OCI-LY1 (cell line): ENCODE results near the gene YLPM1.

ENCODE experiments used
- H2AFZ ChIP-seq: fragments of 200-600 bp; sonication (generic), shearing (Covaris generic); 2 replicates; pipeline ENCODE4 v1.6.0; 2014; ENCODE audit warnings: antibody characterized with exemption, mild to moderate bottlenecking, low read length
- H3F3A ChIP-seq: fragments of 200-600 bp; sonication (generic), shearing (Covaris generic); 2 replicates; pipeline ENCODE4 v1.6.0; 2014; ENCODE audit warnings: mild to moderate bottlenecking, antibody characterized with exemption, low read length, moderate library complexity; ENCODE audit not compliant: insufficient read depth
- H3K27ac ChIP-seq: fragments of 200-600 bp; sonication (generic); 2 replicates; pipeline ENCODE4 v1.5.1; 2014; ENCODE audit warnings: low read length, mixed run types, mild to moderate bottlenecking, low read depth; ENCODE audit not compliant: poor library complexity, severe bottlenecking
- H3K27me3 ChIP-seq: fragments of 200-600 bp; sonication (generic); 2 replicates; pipeline ENCODE4 v1.6.0; 2014; ENCODE audit warnings: antibody characterized with exemption, mild to moderate bottlenecking, low read length, moderate library complexity; ENCODE audit not compliant: insufficient read depth
- H3K36me3 ChIP-seq: fragments of 200-600 bp; sonication (generic); 2 replicates; pipeline ENCODE4 v1.6.1; 2014; ENCODE audit warnings: mild to moderate bottlenecking, antibody characterized with exemption, low read length, moderate library complexity, mixed read lengths; ENCODE audit not compliant: insufficient read depth
- H3K4me1 ChIP-seq: fragments of 200-600 bp; sonication (generic); 2 replicates; pipeline ENCODE4 v1.5.1; 2014; ENCODE audit warnings: mild to moderate bottlenecking, low read length, moderate library complexity; ENCODE audit not compliant: insufficient read depth, severe bottlenecking
- H3K4me2 ChIP-seq: fragments of 200-600 bp; sonication (generic), shearing (Covaris generic); 2 replicates; pipeline ENCODE4 v1.6.1; 2014; ENCODE audit warnings: low read length
- H3K4me3 ChIP-seq: fragments of 200-600 bp; sonication (generic); 2 replicates; pipeline ENCODE4 v1.5.1; 2014; ENCODE audit warnings: low read length, low read depth, mild to moderate bottlenecking, mixed read lengths; ENCODE audit not compliant: poor library complexity, severe bottlenecking
- H3K79me2 ChIP-seq: fragments of 200-600 bp; shearing (Covaris generic); 2 replicates; pipeline ENCODE4 v1.6.1; 2016; ENCODE audit warnings: mixed run types, low read length, mixed read lengths; ENCODE audit not compliant: insufficient read depth
- H3K9ac ChIP-seq: fragments of 200-600 bp; sonication (generic), shearing (Covaris generic); 2 replicates; pipeline ENCODE4 v1.6.1; 2014; ENCODE audit warnings: mild to moderate bottlenecking, low read length, mixed read lengths
- H3K9me2 ChIP-seq: fragments of 200-600 bp; sonication (generic), shearing (Covaris generic); 2 replicates; pipeline ENCODE4 v1.6.1; 2014; ENCODE audit warnings: low read depth, mild to moderate bottlenecking, low read length, mixed read lengths
- H3K9me3 ChIP-seq: fragments of 200-600 bp; shearing (Covaris generic); 2 replicates; pipeline ENCODE4 v1.6.1; 2014; ENCODE audit warnings: low read length, mixed read lengths
- H4K20me1 ChIP-seq: fragments of 200-600 bp; sonication (generic), shearing (Covaris generic); 2 replicates; pipeline ENCODE4 v1.6.0; 2016; ENCODE audit warnings: mild to moderate bottlenecking, low read length; ENCODE audit not compliant: insufficient read depth
- CTCF ChIP-seq: fragments of 200-600 bp; sonication (generic), shearing (Covaris generic); IDR thresholded peaks from 2 replicates; pipeline ENCODE4 v1.5.1; 2017; ENCODE audit warnings: mild to moderate bottlenecking, antibody characterized with exemption, low read length, moderate library complexity, mixed read lengths
- EZH2 ChIP-seq: fragments of 200-600 bp; sonication (generic), shearing (Covaris generic); IDR thresholded peaks from 2 replicates; pipeline ENCODE4 v1.8.0; 2017; ENCODE audit warnings: borderline replicate concordance, mixed run types, mild to moderate bottlenecking, antibody characterized with exemption, low read length, moderate library complexity, mixed read lengths

Gene YLPM1

GRCh38 chr14:74835645-74836250 lies 72.6 kb downstream of the YLPM1 start:
- Histone ChIP-seq H3K9me2 (no peaks in the 10 kb centered on the region), H3K9ac (no peak overlapping the region), H3K79me2 (no peaks in the 10 kb centered on the region), H3K27ac (no peak overlapping the region), H4K20me1 (no peaks in the 10 kb centered on the region), H3K4me1 (peaks cover 21% of the 10 kb centered on the region), H3F3A (no peaks in the 10 kb centered on the region), H3K4me3 (no peak overlapping the region), H3K9me3 (no peaks in the 10 kb centered on the region), H2AFZ (no peak overlapping the region), H3K36me3 (peaks cover 33% of the 10 kb centered on the region), H3K4me2 (no peak overlapping the region), H3K27me3 (no peaks in the 10 kb centered on the region)
- TF ChIP-seq EZH2 (no peak), CTCF (no peak)

- no peak for TF ChIP-seq CTCF
- no peak for TF ChIP-seq EZH2
- no peaks in the 10 kb centered on the region for H3F3A ChIP-seq
- no peaks in the 10 kb centered on the region for H3K27me3 ChIP-seq
- H3K9ac ChIP-seq: no peak overlapping the region
- no peaks in the 10 kb centered on the region for H3K9me3 ChIP-seq
- H3K79me2 ChIP-seq: no peaks in the 10 kb centered on the region
- H3K4me3 ChIP-seq: no peak overlapping the region
- H3K36me3 ChIP-seq: peaks cover 32% of the 10 kb centered on the region
- H2AFZ ChIP-seq: no peak overlapping the region
- H3K4me2 ChIP-seq: no peak overlapping the region
- H4K20me1 ChIP-seq: no peaks in the 10 kb centered on the region
- peaks cover 27% of the 10 kb centered on the region for H3K4me1 ChIP-seq
- no peaks in the 10 kb centered on the region for H3K9me2 ChIP-seq
- H3K27ac ChIP-seq: no peak overlapping the region
These were observed 73.3 kb downstream of the YLPM1 start for GRCh38 chr14:74836251-74836960.

- no peaks in the 10 kb centered on the region for H3F3A ChIP-seq
- no peak overlapping the region for H3K4me2 ChIP-seq
- no peaks in the 10 kb centered on the region for H3K9me2 ChIP-seq
- no peak overlapping the region for H3K27ac ChIP-seq
- H3K79me2 ChIP-seq: no peaks in the 10 kb centered on the region
- no peaks in the 10 kb centered on the region for H3K9me3 ChIP-seq
- H3K4me3 ChIP-seq: no peak overlapping the region
- no peak for TF ChIP-seq CTCF
- TF ChIP-seq EZH2: no peak
- H2AFZ ChIP-seq: no peak overlapping the region
- H3K4me1 ChIP-seq: peaks cover 32% of the 10 kb centered on the region
- H3K9ac ChIP-seq: no peak overlapping the region
- H3K36me3 ChIP-seq: peaks cover 27% of the 10 kb centered on the region; the same call in 1 of the 2 replicates
- H3K27me3 ChIP-seq: no peaks in the 10 kb centered on the region
- H4K20me1 ChIP-seq: no peaks in the 10 kb centered on the region
These were observed 75.0 kb downstream of the YLPM1 start for GRCh38 chr14:74838166-74838565.
